GM10248 (cell line): ENCODE measurements around the gene TMEM242.

Experiments
- CTCF ChIA-PET: fragments of 300-600 bp; sonication (Branson Sonifier 250); formaldehyde crosslinking; extraction: SDS; loops from one replicate; lab custom pipeline; 2021; ENCODE audit warnings: antibody characterized with exemption; lab: Yijun Ruan, JAX
- POLR2A ChIA-PET: fragments of 350-650 bp; sonication (Branson Sonifier 250); formaldehyde crosslinking; extraction: SDS; loops from one replicate; lab custom pipeline; 2020; ENCODE audit warnings: antibody characterized with exemption; lab: Yijun Ruan, JAX
- DNase-seq: peaks from one replicate; pipeline ENCODE4 v3.0.0; 2012; ENCODE audit errors: extremely low spot score
- TF ChIP-seq, protein P1 (sequence below): IDR thresholded peaks from 2 replicates; pipeline ENCODE4 v1.5.1; 2012; ENCODE audit warnings: mild to moderate bottlenecking, low read depth; ENCODE audit errors: extremely low read depth, missing control alignments, control extremely low read depth

Gene TMEM242

DNA sequence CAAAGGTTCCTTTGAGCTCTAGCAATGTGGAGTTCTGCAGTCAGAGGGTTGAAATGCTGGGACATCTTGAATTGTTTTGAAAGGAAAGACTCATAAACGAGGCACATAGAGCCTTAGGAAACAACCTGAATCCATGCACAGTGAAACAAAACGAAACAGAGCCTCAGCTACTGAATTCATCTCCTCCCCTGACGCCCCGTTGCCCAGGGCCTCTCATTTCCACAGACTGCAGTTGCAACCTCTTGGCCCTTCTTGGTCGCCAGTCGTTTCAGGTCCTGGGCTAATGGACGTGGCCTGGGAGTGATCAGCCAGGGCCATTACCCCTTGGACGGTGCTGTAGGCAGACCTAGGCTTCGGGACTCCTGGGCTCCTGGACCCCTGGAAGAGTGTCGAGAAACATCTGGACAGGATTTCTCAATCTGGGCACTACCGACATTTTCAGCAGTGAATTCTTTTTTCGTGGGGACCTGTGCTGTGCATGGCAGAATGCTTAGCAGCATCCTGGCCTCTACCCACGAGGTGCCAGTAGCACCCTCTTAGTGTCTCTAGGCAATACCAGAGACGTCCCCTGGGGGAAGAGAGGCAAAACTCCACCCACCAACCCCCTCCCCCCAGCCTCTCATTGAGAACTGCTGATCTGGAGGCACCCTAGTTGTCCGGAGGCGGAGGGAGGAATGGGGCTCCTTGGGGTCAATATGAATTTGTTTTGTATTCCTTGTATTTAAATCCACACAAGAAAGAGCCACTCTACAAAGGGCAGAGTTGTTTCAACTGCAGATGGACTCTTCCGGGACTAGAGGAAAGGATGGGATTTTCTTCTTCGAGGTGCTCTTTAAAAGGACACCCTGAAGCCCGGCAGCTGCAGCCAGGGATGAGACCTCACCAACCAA lies 50.2 kb downstream of the TMEM242 start:
- DNase-seq: no peak
- ChIA-PET CTCF (interaction anchor here (1.1 to 3.3 kb wide), 7 partner anchors 9 to 38 kb away, joined by 3 to 16 read pairs (median 8); no protein-coding TSS in a partner anchor), POLR2A (no interaction called here)
- TF ChIP-seq, protein P1, sequence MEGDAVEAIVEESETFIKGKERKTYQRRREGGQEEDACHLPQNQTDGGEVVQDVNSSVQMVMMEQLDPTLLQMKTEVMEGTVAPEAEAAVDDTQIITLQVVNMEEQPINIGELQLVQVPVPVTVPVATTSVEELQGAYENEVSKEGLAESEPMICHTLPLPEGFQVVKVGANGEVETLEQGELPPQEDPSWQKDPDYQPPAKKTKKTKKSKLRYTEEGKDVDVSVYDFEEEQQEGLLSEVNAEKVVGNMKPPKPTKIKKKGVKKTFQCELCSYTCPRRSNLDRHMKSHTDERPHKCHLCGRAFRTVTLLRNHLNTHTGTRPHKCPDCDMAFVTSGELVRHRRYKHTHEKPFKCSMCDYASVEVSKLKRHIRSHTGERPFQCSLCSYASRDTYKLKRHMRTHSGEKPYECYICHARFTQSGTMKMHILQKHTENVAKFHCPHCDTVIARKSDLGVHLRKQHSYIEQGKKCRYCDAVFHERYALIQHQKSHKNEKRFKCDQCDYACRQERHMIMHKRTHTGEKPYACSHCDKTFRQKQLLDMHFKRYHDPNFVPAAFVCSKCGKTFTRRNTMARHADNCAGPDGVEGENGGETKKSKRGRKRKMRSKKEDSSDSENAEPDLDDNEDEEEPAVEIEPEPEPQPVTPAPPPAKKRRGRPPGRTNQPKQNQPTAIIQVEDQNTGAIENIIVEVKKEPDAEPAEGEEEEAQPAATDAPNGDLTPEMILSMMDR: no peak

- ChIA-PET CTCF (interaction anchor here (1.1 kb wide), 1 partner anchor 16 kb away, joined by 3 read pairs; no protein-coding TSS in a partner anchor), POLR2A (no interaction called here)
- DNase-seq: no peak
Measured at GRCh38 chr6:157272372-157272771, 50.9 kb downstream of the TMEM242 start.

DNA sequence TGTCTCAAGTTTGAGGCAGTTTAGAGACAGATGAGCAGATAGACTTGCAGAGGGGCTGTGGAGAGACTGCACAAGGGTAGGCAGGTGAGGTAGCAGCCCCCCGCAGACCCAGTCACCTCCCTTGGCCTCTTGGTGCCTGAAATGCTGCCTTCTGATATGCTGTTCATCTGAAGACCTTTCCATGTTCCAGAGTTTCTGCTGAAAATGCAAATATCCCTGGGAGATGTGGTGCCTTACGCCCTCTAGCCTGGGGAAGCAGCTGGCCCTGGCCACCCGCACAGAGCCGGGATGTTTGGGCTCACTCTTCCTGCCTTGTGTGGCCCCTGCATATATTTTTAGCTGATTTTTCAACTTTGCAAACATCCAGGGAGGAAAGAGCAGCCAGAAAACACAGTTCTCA lies 51.4 kb downstream of the TMEM242 start:
- TF ChIP-seq, protein P1: no peak
- ChIA-PET CTCF (interaction anchor here (1.1 kb wide), 1 partner anchor 17 kb away, joined by 3 read pairs; no protein-coding TSS in a partner anchor), POLR2A (no interaction called here)
- DNase-seq: no peak

More at GRCh38 chr6:157272372-157272771, 50.9 kb downstream of the TMEM242 start:
- TF ChIP-seq, protein P1: no peak

GRCh38 chr6:157271441-157271840 lies 51.9 kb downstream of the TMEM242 start:
- ChIA-PET POLR2A (no interaction called here), CTCF (interaction anchor here (1.1 kb wide), 1 partner anchor 17 kb away, joined by 3 read pairs; no protein-coding TSS in a partner anchor)
- no peak for DNase-seq
- TF ChIP-seq, protein P1: no peak

DNA sequence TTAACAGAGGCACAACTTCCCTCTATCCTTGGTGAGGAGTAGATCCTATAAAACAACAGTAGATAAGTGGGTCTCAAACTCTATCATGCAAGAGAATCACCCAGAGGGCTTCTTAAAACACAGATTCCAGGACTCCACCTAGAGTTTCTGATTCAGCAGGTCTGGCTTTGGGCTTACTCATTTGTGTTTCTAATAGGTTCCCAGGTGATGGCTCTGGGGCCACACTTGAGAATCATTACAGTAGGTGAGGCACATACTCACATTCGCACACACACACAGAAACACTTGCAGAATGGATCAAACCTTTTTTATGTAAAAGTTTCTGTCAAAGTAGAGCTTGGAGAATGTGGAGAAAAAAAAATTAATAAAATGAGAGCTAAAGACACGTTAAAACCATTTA lies 52.4 kb downstream of the TMEM242 start:
- POLR2A ChIA-PET: no interaction called here
- no peak for DNase-seq
- CTCF ChIA-PET: no interaction called here
- TF ChIP-seq, protein P1: no peak

DNA sequence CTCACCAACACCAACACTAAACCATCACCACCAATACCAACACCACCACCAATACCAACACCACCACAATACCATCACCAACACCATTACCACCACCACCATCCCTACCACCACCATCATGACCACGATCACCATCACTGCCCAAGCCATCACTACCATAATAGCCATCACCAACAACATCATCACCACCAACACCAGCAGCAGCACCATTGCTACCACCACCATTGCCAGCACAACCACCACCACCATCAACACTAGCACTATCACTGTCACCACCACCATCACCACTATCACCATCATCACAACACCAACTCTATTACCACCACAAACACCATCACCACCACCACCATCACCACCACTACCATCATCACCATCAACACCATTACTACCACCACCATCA lies 53.0 kb downstream of the TMEM242 start:
- ChIA-PET CTCF (no interaction called here), POLR2A (no interaction called here)
- no peak for DNase-seq
- TF ChIP-seq, protein P1: no peak
